HepG2 (cell line): Measurements from ENCODE around the gene P2RX7. TPM values are rescaled to one million over a fixed set of nuclear protein-coding genes. Genes with fewer than 3 reads are reported as not detected.

Experiments used
- ARNTL ChIP-seq: sonication (generic); formaldehyde crosslinking; IDR thresholded peaks from 2 replicates; pipeline ENCODE4 v1.4.0; 2020; ENCODE audit warnings: mild to moderate bottlenecking, missing genetic modification reagents
- ATF6 ChIP-seq: sonication (generic); formaldehyde crosslinking; conservative IDR thresholded peaks from 2 replicates; pipeline ENCODE4 v1.4.0; 2020; ENCODE audit warnings: missing genetic modification reagents
- CHCHD3 ChIP-seq: sonication (generic); formaldehyde crosslinking; IDR thresholded peaks from 2 replicates; pipeline ENCODE4 v1.8.0; 2022; ENCODE audit warnings: mild to moderate bottlenecking, missing genetic modification reagents, moderate library complexity
- FOSL2 ChIP-seq: sonication (generic); formaldehyde crosslinking; IDR thresholded peaks from 2 replicates; pipeline ENCODE4 v1.4.0; 2020; ENCODE audit warnings: missing genetic modification reagents
- JUND ChIP-seq: sonication (generic); formaldehyde crosslinking; IDR thresholded peaks from 2 replicates; pipeline ENCODE4 v1.8.0; 2022; ENCODE audit warnings: mild to moderate bottlenecking, missing genetic modification reagents
- MEF2D ChIP-seq: sonication (generic); formaldehyde crosslinking; IDR thresholded peaks from 2 replicates; pipeline ENCODE4 v1.5.1; 2020; ENCODE audit warnings: mild to moderate bottlenecking, missing genetic modification reagents
- NFAT5 ChIP-seq: sonication (generic); formaldehyde crosslinking; IDR thresholded peaks from 2 replicates; pipeline ENCODE4 v1.4.0; 2020; ENCODE audit warnings: missing genetic modification reagents
- NFRKB ChIP-seq: fragments of 450-650 bp; IDR thresholded peaks from 2 replicates; pipeline ENCODE4 v1.6.1; 2017
- PBX2 ChIP-seq: IDR thresholded peaks from 2 replicates; pipeline ENCODE4 v1.6.1; 2016; ENCODE audit warnings: control low read depth
- PLSCR1 ChIP-seq: sonication (generic); formaldehyde crosslinking; IDR thresholded peaks from 2 replicates; pipeline ENCODE4 v1.5.0; 2020; ENCODE audit warnings: missing genetic modification reagents, mild to moderate bottlenecking, borderline replicate concordance
- TSC22D2 ChIP-seq: sonication (generic); formaldehyde crosslinking; IDR thresholded peaks from 2 replicates; pipeline ENCODE4 v1.5.1; 2020; ENCODE audit warnings: missing genetic modification reagents, mild to moderate bottlenecking, borderline replicate concordance
- ZBTB33 ChIP-seq: sonication (generic); formaldehyde crosslinking; IDR thresholded peaks from 2 replicates; pipeline ENCODE4 v1.4.0; 2020; ENCODE audit warnings: missing genetic modification reagents
- ZNF235 ChIP-seq: sonication (generic); formaldehyde crosslinking; IDR thresholded peaks from 2 replicates; pipeline ENCODE4 v1.8.1; 2023; ENCODE audit warnings: mild to moderate bottlenecking, missing genetic modification reagents, borderline replicate concordance
- ZNF30 ChIP-seq: sonication (generic); formaldehyde crosslinking; IDR thresholded peaks from 2 replicates; pipeline ENCODE4 v1.5.0; 2020; ENCODE audit warnings: mild to moderate bottlenecking, missing genetic modification reagents
- ZNF354B ChIP-seq: sonication (generic); formaldehyde crosslinking; IDR thresholded peaks from 2 replicates; pipeline ENCODE4 v1.8.0; 2022; ENCODE audit warnings: mild to moderate bottlenecking, missing genetic modification reagents
- ZNF766 ChIP-seq: sonication (generic); formaldehyde crosslinking; IDR thresholded peaks from 2 replicates; pipeline ENCODE4 v1.5.0; 2020; ENCODE audit warnings: missing genetic modification reagents, borderline replicate concordance
- ZSCAN21 ChIP-seq: sonication (generic); formaldehyde crosslinking; IDR thresholded peaks from 2 replicates; pipeline ENCODE4 v1.8.0; 2022; ENCODE audit warnings: mild to moderate bottlenecking, missing genetic modification reagents, moderate library complexity, borderline replicate concordance
- polyA plus RNA-seq, 8 experiments: library from polyadenylated mRNA; depleted of rRNA in 3 of 8; stranded (reverse) in 7 of 8; unstranded in 1 of 8; fragments of >200 nt; fragmentation: Illumina TruSeq in 4 of 8; extraction: Trizol in 4 of 8; gene quantifications; 2 replicates each; pipeline versions ENCODE4 v1.2.1 to v1.2.3, GENCODE V29; 2011 to 2016; ENCODE audit warnings: low read depth in 4 of 8, missing spikeins in 1 of 8, mixed read lengths in 1 of 8; ENCODE audit not compliant: insufficient read depth in 1 of 8
- total RNA-seq, 5 experiments: library from RNA; depleted of rRNA; stranded (reverse); fragments of >200 nt; fragmentation: Illumina TruSeq; extraction: Trizol; gene quantifications; 2 replicates each; pipeline ENCODE4 v1.2.3, GENCODE V29; 2016; ENCODE audit warnings: low read depth in 1 of 5

P2RX7 gene
- total and polyA plus RNA-seq, 2 of the 13 experiments (the other 11 are each of a cell fraction or from before 2014, with no cell fraction given) = 0.13 to 0.73 TPM

GRCh38 chr12:121089031-121089812 lies 43.5 kb upstream of the P2RX7 start (continued):
- no peak for TF ChIP-seq CHCHD3
- no peak for TF ChIP-seq NFAT5 (CRISPR knock-in tag)
- no peak for TF ChIP-seq TSC22D2 (CRISPR knock-in tag)
- TF ChIP-seq PBX2 (CRISPR knock-in tag) = no peak
- TF ChIP-seq ZBTB33 = no peak
- TF ChIP-seq ZSCAN21 (CRISPR knock-in tag) = no peak; the same call in 1 of the 2 replicates
- no peak for TF ChIP-seq JUND (CRISPR knock-in tag)
- no peak for TF ChIP-seq ZNF354B (CRISPR knock-in tag)
- no peak for TF ChIP-seq ATF6 (CRISPR knock-in tag)
- no peak for TF ChIP-seq PLSCR1 (CRISPR knock-in tag)
- TF ChIP-seq NFRKB = no peak
- TF ChIP-seq ARNTL (CRISPR knock-in tag) = peak; percentile 64; the same call in 1 of the 2 replicates
- no peak; the same call in 1 of the 2 replicates for TF ChIP-seq FOSL2
- TF ChIP-seq ZNF235 (CRISPR knock-in tag) = no peak
- TF ChIP-seq ZNF30 (CRISPR knock-in tag) = no peak
- no peak for TF ChIP-seq ZNF766
- TF ChIP-seq MEF2D (CRISPR knock-in tag) = peak; percentile 83; the same call in 1 of the 2 replicates
